ENCODE results near the gene PIGT.

DNA sequence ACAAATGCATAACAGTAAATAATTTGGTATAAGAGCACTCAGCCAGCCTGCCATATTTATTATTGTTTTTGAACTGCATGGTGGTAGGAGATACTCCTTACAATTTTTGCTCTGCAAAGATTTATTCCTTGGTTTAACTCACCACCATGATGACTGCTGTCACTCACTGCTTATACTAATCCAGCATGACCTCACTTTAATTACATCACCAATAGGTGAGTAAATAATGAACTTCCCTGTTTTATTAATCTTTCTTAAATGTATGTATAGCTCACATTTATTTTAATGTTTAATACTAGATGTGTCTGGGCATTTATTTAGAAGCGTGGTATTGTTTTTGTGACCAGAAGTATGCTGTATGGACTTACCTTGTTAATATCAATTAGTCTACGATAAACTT lies 25.0 kb upstream of the PIGT start:
- TF ChIP-seq REST (IDR thresholded peaks at IDR 0.05) = no peak
- no peak for TF ChIP-seq CTCF (IDR thresholded peaks at IDR 0.05)
- TF ChIP-seq RCOR1 (IDR thresholded peaks at IDR 0.05; ENCODE audit: low read depth, low read length) = no peak
- TF ChIP-seq RNF2 (IDR thresholded peaks at IDR 0.05; ENCODE audit: borderline replicate concordance, low read depth) = no peak
- TF ChIP-seq, protein P1, sequence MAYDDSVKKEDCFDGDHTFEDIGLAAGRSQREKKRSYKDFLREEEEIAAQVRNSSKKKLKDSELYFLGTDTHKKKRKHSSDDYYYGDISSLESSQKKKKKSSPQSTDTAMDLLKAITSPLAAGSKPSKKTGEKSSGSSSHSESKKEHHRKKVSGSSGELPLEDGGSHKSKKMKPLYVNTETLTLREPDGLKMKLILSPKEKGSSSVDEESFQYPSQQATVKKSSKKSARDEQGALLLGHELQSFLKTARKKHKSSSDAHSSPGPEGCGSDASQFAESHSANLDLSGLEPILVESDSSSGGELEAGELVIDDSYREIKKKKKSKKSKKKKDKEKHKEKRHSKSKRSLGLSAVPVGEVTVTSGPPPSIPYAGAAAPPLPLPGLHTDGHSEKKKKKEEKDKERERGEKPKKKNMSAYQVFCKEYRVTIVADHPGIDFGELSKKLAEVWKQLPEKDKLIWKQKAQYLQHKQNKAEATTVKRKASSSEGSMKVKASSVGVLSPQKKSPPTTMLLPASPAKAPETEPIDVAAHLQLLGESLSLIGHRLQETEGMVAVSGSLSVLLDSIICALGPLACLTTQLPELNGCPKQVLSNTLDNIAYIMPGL (CRISPR knock-in tag; IDR thresholded peaks at IDR 0.05; ENCODE audit: borderline replicate concordance) = no peak
- TF ChIP-seq, protein P2, sequence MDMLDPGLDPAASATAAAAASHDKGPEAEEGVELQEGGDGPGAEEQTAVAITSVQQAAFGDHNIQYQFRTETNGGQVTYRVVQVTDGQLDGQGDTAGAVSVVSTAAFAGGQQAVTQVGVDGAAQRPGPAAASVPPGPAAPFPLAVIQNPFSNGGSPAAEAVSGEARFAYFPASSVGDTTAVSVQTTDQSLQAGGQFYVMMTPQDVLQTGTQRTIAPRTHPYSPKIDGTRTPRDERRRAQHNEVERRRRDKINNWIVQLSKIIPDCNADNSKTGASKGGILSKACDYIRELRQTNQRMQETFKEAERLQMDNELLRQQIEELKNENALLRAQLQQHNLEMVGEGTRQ (IDR thresholded peaks at IDR 0.05) = no peak
- TF ChIP-seq EP300 (IDR thresholded peaks at IDR 0.05) = no peak
- TF ChIP-seq PBX3 (IDR thresholded peaks at IDR 0.05) = no peak
- no peak for TF ChIP-seq CEBPB (IDR thresholded peaks at IDR 0.05)
- no peak for TF ChIP-seq SMC3 (IDR thresholded peaks at IDR 0.05)
- no peak for TF ChIP-seq NR3C1 (IDR thresholded peaks at IDR 0.05)
- TF ChIP-seq CHD2 (IDR thresholded peaks at IDR 0.05; ENCODE audit: low read length, partially characterized antibody) = no peak

Data from A549 (cell line).